Lower leg skin (tissue), 3 donors: ENCODE results near the gene CSNK1G1.

Source experiments
- CTCF ChIP-seq, 3 donors: fragments of 450-650 bp; IDR thresholded peaks; one replicate each; pipeline ENCODE4 v1.5.1; 2016; ENCODE audit warnings: antibody characterized with exemption in 3 of 3, mild to moderate bottlenecking in 3 of 3, moderate library complexity in 2 of 3
- POLR2A ChIP-seq, 2 donors: fragments of 450-650 bp; IDR thresholded peaks; one replicate each; pipeline ENCODE4 v1.6.1; 2016 to 2017; ENCODE audit warnings: antibody characterized with exemption in 2 of 2, mild to moderate bottlenecking in 1 of 2, moderate library complexity in 1 of 2

- TF ChIP-seq CTCF (IDR thresholded peaks at IDR 0.05) (no peak), POLR2A (IDR thresholded peaks at IDR 0.05) (no peak)
Observed at GRCh38 chr15:64216730-64217428, 139.1 kb downstream of the CSNK1G1 start.
